OCI-LY3 (cell line): ENCODE results near the gene TCERG1L.

Experiments used
- H2AFZ ChIP-seq: fragments of 200-600, 300-600 bp; shearing (Covaris generic); 2 replicates; pipeline ENCODE4 v1.6.0; 2014; ENCODE audit warnings: antibody characterized with exemption, low read depth, low read length
- H3K27ac ChIP-seq: fragments of 200-600, 300-600 bp; sonication (generic); 2 replicates; pipeline ENCODE4 v1.5.1; 2014; ENCODE audit warnings: mild to moderate bottlenecking, low read length, moderate library complexity, mixed read lengths
- H3K27me3 ChIP-seq: fragments of 200-600, 300-600 bp; sonication (generic); 2 replicates; pipeline ENCODE4 v1.6.1; 2014; ENCODE audit warnings: low read depth, low read length, mixed read lengths
- H3K36me3 ChIP-seq: fragments of 200-600, 300-600 bp; sonication (generic); replicated peaks from 2 replicates; pipeline ENCODE3; 2014; ENCODE audit warnings: low read depth, low read length, mixed read lengths
- H3K4me1 ChIP-seq: fragments of 300-600, 200-600 bp; sonication (generic); 2 replicates; pipeline ENCODE4 v1.6.1; 2014; ENCODE audit warnings: low read length, mixed read lengths
- H3K4me2 ChIP-seq: fragments of 200-600, 300-600 bp; sonication (generic); 2 replicates; pipeline ENCODE4 v1.6.1; 2014; ENCODE audit warnings: low read length, mixed read lengths
- H3K4me3 ChIP-seq: fragments of 300-600, 200-600 bp; sonication (generic); 2 replicates; pipeline ENCODE4 v1.5.1; 2014; ENCODE audit warnings: antibody characterized with exemption, mild to moderate bottlenecking, low read length, moderate library complexity
- H3K79me2 ChIP-seq: fragments of 300-600, 200-600 bp; shearing (Covaris generic); 2 replicates; pipeline ENCODE4 v1.6.1; 2014; ENCODE audit warnings: mild to moderate bottlenecking, low read length, mixed read lengths
- H3K9ac ChIP-seq: fragments of 300-600, 200-600 bp; shearing (Covaris generic); 2 replicates; pipeline ENCODE4 v1.6.0; 2014; ENCODE audit warnings: mild to moderate bottlenecking, low read length, moderate library complexity
- H3K9me3 ChIP-seq: fragments of 200-600, 300-600 bp; shearing (Covaris generic); 2 replicates; pipeline ENCODE4 v1.6.1; 2014; ENCODE audit warnings: low read length, mixed read lengths; ENCODE audit not compliant: insufficient read depth
- H4K20me1 ChIP-seq: fragments of 200-600, 300-600 bp; sonication (generic); 2 replicates; pipeline ENCODE4 v1.6.1; 2016; ENCODE audit warnings: low read length, mixed read lengths; ENCODE audit not compliant: insufficient read depth
- CTCF ChIP-seq: fragments of 200-600, 300-600 bp; sonication (generic); IDR thresholded peaks from 2 replicates; pipeline ENCODE4 v1.5.1; 2014; ENCODE audit warnings: antibody characterized with exemption, low read length, low read depth
- EZH2phosphoT487 ChIP-seq: fragments of 200-600 bp; shearing (Covaris generic); IDR thresholded peaks from 2 replicates; pipeline ENCODE4 v1.6.1; 2018; ENCODE audit warnings: antibody characterized with exemption, mixed run types, low read depth

TCERG1L gene

DNA sequence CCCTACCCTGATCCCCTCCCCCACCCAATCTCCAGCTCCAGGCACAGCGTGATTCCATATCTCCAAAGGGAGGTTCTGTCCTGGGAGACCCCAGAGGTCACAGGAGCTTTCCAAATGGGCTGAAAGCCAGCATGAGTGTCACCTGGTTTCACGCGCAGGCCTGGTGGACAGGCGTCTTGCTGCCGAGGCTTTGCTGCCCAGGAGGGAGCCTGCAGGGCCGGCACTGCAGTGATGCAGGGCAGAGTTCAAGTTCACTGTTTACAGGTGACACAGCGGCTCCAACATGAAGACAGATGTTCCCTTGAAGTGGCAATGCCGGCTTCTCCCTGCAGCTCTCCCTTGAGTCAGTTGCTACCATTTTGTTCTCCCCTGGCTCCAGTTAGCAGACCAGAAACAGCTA, 104.3 kb downstream of the TCERG1L start:
- Histone ChIP-seq H3K4me2 (no peak overlapping the region), H3K4me3 (no peak overlapping the region), H3K79me2 (no peaks in the 10 kb centered on the region), H2AFZ (no peak overlapping the region), H3K9ac (no peak overlapping the region), H3K4me1 (no peaks in the 10 kb centered on the region), H3K36me3 (no peaks in the 10 kb centered on the region), H4K20me1 (no peaks in the 10 kb centered on the region), H3K9me3 (no peaks in the 10 kb centered on the region), H3K27me3 (no peaks in the 10 kb centered on the region), H3K27ac (no peak overlapping the region)
- TF ChIP-seq EZH2phosphoT487 (no peak), CTCF (no peak)

- no peak overlapping the region for H3K4me3 ChIP-seq
- no peak overlapping the region for H3K27ac ChIP-seq
- H3K9me3 ChIP-seq = no peaks in the 10 kb centered on the region
- H3K27me3 ChIP-seq = no peaks in the 10 kb centered on the region
- H3K4me2 ChIP-seq = no peak overlapping the region
- H3K4me1 ChIP-seq = no peaks in the 10 kb centered on the region
- H3K9ac ChIP-seq = no peak overlapping the region
- no peaks in the 10 kb centered on the region for H4K20me1 ChIP-seq
- no peak for TF ChIP-seq EZH2phosphoT487
- no peak for TF ChIP-seq CTCF
- no peak overlapping the region for H2AFZ ChIP-seq
- H3K79me2 ChIP-seq = no peaks in the 10 kb centered on the region
- no peaks in the 10 kb centered on the region for H3K36me3 ChIP-seq
Observed at GRCh38 chr10:131206111-131206995, 105.2 kb downstream of the TCERG1L start.

- Histone ChIP-seq H2AFZ (no peak overlapping the region), H4K20me1 (no peaks in the 10 kb centered on the region), H3K4me3 (no peak overlapping the region), H3K27ac (no peak overlapping the region), H3K36me3 (no peaks in the 10 kb centered on the region), H3K79me2 (no peaks in the 10 kb centered on the region), H3K9me3 (no peaks in the 10 kb centered on the region), H3K4me2 (no peak overlapping the region), H3K9ac (no peak overlapping the region), H3K4me1 (no peaks in the 10 kb centered on the region), H3K27me3 (no peaks in the 10 kb centered on the region)
- TF ChIP-seq EZH2phosphoT487 = no peak
- no peak for TF ChIP-seq CTCF
Observed at GRCh38 chr10:131205556-131205955, 106.0 kb downstream of the TCERG1L start.

GRCh38 chr10:131204406-131205152, 106.9 kb downstream of the TCERG1L start:
- Histone ChIP-seq H3K27ac (no peak overlapping the region), H3K9me3 (no peaks in the 10 kb centered on the region), H3K79me2 (no peaks in the 10 kb centered on the region)

More at GRCh38 chr10:131204406-131205152, 106.9 kb downstream of the TCERG1L start:
- no peaks in the 10 kb centered on the region for H4K20me1 ChIP-seq
- no peaks in the 10 kb centered on the region for H3K4me1 ChIP-seq
- no peak overlapping the region for H3K4me3 ChIP-seq
- no peaks in the 10 kb centered on the region for H3K36me3 ChIP-seq
- H2AFZ ChIP-seq = no peak overlapping the region
- TF ChIP-seq EZH2phosphoT487 (no peak), CTCF (no peak)
- H3K4me2 ChIP-seq = no peak overlapping the region
- H3K9ac ChIP-seq = no peak overlapping the region
- H3K27me3 ChIP-seq = no peaks in the 10 kb centered on the region
